Glutamatergic neuron (in vitro differentiated cells): Measurements from ENCODE around the gene KIAA1671. TPM values are rescaled to one million over a fixed set of nuclear protein-coding genes. Genes with fewer than 3 reads are reported as not detected.

Source experiments
- DNase-seq: peaks from one replicate; pipeline ENCODE4 v3.0.0; 2022
- H3K27ac Mint-ChIP-seq: one replicate; pipeline ENCODE4 v1.8.0; 2020; ENCODE audit warnings: mild to moderate bottlenecking, mixed read lengths, inconsistent platforms; ENCODE audit not compliant: unreplicated experiment
- H3K27me3 Mint-ChIP-seq: one replicate; pipeline ENCODE4 v1.8.0; 2020; ENCODE audit warnings: mild to moderate bottlenecking, moderate library complexity, mixed read lengths, inconsistent platforms; ENCODE audit not compliant: unreplicated experiment
- H3K36me3 Mint-ChIP-seq: one replicate; pipeline ENCODE4 v1.8.0; 2020; ENCODE audit warnings: mild to moderate bottlenecking, mixed read lengths, inconsistent platforms; ENCODE audit not compliant: unreplicated experiment
- H3K4me1 Mint-ChIP-seq: one replicate; pipeline ENCODE4 v1.8.0; 2020; ENCODE audit warnings: mild to moderate bottlenecking, low read depth, mixed read lengths, inconsistent platforms; ENCODE audit not compliant: unreplicated experiment
- H3K4me3 Mint-ChIP-seq: one replicate; pipeline ENCODE4 v1.8.0; 2020; ENCODE audit warnings: mild to moderate bottlenecking, mixed read lengths, inconsistent platforms; ENCODE audit not compliant: unreplicated experiment
- H3K9me3 Mint-ChIP-seq: one replicate; pipeline ENCODE4 v1.8.0; 2020; ENCODE audit warnings: mild to moderate bottlenecking, moderate library complexity, mixed read lengths, inconsistent platforms; ENCODE audit not compliant: unreplicated experiment
- CTCF ChIP-seq: fragments of 200-600 bp; sonication (generic); IDR thresholded peaks from one replicate; pipeline ENCODE4 v1.5.0; 2021; ENCODE audit not compliant: partially characterized antibody, unreplicated experiment
- total RNA-seq: library from RNA; stranded (reverse); fragmentation: NEBNext Ultra II Directional; extraction: Animal tissue kit (Norgen Biotek cat#: 25700); gene quantifications from one replicate; pipeline ENCODE4 v1.2.1, GENCODE V29; 2021; ENCODE audit not compliant: unreplicated experiment

KIAA1671 gene
- total RNA-seq, 1 donor from 2014 or later, result 15.3 TPM

DNA sequence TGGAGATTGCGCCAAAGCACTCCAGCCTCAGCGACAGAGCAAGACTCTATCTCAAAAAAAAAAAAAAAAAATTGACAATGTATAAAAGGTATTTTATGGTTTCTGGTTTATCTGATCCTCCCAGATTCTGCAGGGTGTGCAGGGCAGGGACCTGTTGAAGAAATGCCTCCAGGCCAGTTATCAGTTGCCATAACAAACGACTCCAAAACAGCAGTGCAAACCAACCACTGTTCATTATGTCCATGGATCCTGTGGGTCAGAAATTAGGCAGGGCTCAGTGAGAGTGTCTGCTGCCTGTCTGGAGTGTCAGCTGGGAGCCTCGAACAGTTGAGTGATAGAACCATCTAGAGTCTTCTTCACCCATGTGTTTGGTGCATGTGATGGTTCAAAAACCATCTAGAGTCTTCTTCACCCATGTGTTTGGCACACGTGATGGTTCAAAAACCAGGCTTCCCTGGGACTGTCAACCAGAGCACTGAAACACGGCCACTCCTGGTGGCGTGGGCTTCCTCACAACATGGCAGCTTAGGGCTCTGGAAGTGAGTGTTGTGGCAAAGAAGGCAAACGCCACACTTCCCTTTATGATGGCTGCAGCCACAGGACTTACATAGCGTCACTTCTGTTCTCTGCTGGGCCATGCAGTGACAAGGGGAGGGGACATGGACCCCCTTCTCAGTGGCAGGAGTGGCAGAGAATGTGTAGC, 132.0 kb downstream of the KIAA1671 start:
- no peaks in the 10 kb centered on the region for H3K36me3 Mint-ChIP-seq
- TF ChIP-seq CTCF, result no peak
- H3K4me1 Mint-ChIP-seq, result peaks cover 23% of the 10 kb centered on the region
- no peak overlapping the region for H3K27ac Mint-ChIP-seq
- no peak for DNase-seq
- no peak overlapping the region for H3K4me3 Mint-ChIP-seq
- H3K9me3 Mint-ChIP-seq, result peaks cover 14% of the 10 kb centered on the region
- peaks cover 13% of the 10 kb centered on the region for H3K27me3 Mint-ChIP-seq

DNA sequence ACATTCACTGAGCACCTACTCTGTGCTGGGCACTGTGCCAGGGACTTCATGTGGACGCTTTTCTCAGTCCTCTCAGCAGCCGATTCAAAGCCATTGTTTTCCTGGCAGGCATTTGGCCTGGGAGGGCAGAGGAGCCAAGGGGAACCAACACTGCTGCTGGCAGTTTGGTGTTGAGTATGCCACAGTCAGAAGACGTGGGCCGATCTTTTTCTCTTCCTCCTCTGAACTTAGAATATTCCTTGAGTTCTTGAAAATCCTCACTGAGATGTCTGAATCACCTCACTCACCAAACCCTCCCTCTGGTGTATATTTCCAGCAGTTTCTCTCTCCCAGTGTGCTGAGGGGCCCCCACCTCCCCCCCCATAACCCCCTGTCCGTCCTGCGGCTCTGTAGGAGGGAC, 132.6 kb downstream of the KIAA1671 start:
- peaks cover 25% of the 10 kb centered on the region for H3K4me1 Mint-ChIP-seq
- no peak for DNase-seq
- no peak overlapping the region for H3K4me3 Mint-ChIP-seq
- H3K36me3 Mint-ChIP-seq, result no peaks in the 10 kb centered on the region
- H3K27ac Mint-ChIP-seq, result no peak overlapping the region
- peaks cover 14% of the 10 kb centered on the region for H3K9me3 Mint-ChIP-seq
- peaks cover 13% of the 10 kb centered on the region for H3K27me3 Mint-ChIP-seq
- no peak for TF ChIP-seq CTCF

DNA sequence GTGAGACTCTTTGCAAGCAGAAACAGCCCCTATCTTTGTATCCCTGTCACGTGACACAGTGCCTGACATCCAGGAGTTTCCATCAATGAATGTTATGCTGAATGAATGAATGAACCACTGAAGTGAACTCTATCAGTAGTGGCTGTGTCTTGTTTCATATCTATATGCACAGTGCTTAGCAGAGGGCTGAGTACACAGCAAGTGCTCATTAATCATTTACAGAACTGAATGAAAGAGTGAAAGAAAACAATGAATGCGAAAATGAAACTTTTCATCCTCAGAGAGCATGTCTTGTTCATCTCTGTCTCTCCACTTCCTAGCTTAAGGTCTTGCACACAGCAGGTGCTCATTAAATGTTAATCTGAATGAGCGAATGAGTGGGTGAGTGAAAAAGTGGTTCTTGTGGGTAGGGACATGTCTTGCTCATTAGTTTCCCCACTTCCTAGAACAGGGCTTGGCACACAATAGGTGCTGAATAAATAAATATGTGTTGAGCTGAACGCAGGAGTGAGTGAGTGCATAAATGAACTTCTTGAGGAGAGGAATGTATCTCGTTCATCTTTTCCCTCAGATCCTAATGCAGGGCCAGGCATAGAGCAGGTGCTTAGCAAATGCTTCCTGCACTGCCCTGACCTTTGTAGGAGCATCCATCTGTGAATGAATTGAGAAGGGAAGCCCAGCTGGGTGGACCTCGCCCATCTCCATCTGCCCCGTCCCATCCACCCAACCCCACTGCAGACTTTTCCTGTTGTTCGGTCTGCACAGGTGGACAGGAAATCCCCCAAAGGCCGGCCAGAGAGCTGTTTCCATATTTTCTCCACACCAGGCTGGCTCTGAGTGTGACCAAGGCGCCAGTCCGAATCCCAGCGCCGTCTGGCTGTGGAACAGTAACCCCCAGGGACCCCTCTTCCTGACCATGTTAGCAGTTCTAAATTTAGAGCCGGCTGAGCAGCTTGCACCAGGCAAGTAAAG, 133.7 kb downstream of the KIAA1671 start:
- Mint-ChIP-seq H3K27ac (peak overlapping the region; percentile 95), H3K36me3 (no peaks in the 10 kb centered on the region), H3K4me1 (peaks cover 29% of the 10 kb centered on the region), H3K9me3 (peaks cover 14% of the 10 kb centered on the region), H3K27me3 (peaks cover 13% of the 10 kb centered on the region), H3K4me3 (peak overlapping the region; percentile 55)
- TF ChIP-seq CTCF, result no peak
- peak; percentile 88 for DNase-seq

GRCh38 chr22:25086902-25087282, 134.4 kb downstream of the KIAA1671 start:
- peaks cover 13% of the 10 kb centered on the region for H3K27me3 Mint-ChIP-seq
- H3K36me3 Mint-ChIP-seq, result peaks cover 2% of the 10 kb centered on the region
- no peak for TF ChIP-seq CTCF
- no peak overlapping the region for H3K4me3 Mint-ChIP-seq
- H3K4me1 Mint-ChIP-seq, result peaks cover 29% of the 10 kb centered on the region
- DNase-seq, result no peak
- H3K9me3 Mint-ChIP-seq, result peaks cover 12% of the 10 kb centered on the region
- peak overlapping the region; percentile 95 for H3K27ac Mint-ChIP-seq
